HL-60/S4 (cell line): ENCODE data around the gene KRTAP20-2.

ENCODE experiments used
- in situ Hi-C: fragments of 300-500 bp; cut with MboI; formaldehyde crosslinking; loops from 2 replicates; pipeline ENCODE4 v1.14.3; 2022; ENCODE audit warnings: low sequenced_read_pairs

Gene KRTAP20-2

GRCh38 chr21:30672985-30673650 is 38.1 kb downstream of the KRTAP20-2 start:
- in situ Hi-C loops: no loop called here

GRCh38 chr21:30674312-30674711 is 39.3 kb downstream of the KRTAP20-2 start:
- in situ Hi-C loops: no loop called here

GRCh38 chr21:30676737-30677136 is 41.7 kb downstream of the KRTAP20-2 start:
- in situ Hi-C loops: no loop called here

GRCh38 chr21:30680586-30680985 is 45.6 kb downstream of the KRTAP20-2 start:
- in situ Hi-C loops: no loop called here

GRCh38 chr21:30684506-30684905 is 49.5 kb downstream of the KRTAP20-2 start:
- in situ Hi-C loops: no loop called here
